MV-4-11 (cell line): ENCODE data around the gene AP3M1.
A peak's percentile ranks its signal among the peaks of the same experiment; 100 is the strongest.

Experiments used
- DNase-seq: peaks from one replicate; lab custom pipeline; 2025; lab: John Stamatoyannopoulos, UW

AP3M1 gene

GRCh38 chr10:74114041-74114448 is 36.6 kb downstream of the AP3M1 start:
- no peak for DNase-seq

GRCh38 chr10:74113546-74113945 is 37.1 kb downstream of the AP3M1 start:
- no peak for DNase-seq

GRCh38 chr10:74111799-74112198 is 38.8 kb downstream of the AP3M1 start:
- DNase-seq: no peak

- DNase-seq: no peak
Measured at GRCh38 chr10:74110120-74110519, 40.5 kb downstream of the AP3M1 start.

- no peak for DNase-seq
Measured at GRCh38 chr10:74109452-74109851, 41.2 kb downstream of the AP3M1 start.

GRCh38 chr10:74107391-74107790 is 43.2 kb downstream of the AP3M1 start:
- no peak for DNase-seq

GRCh38 chr10:74104996-74105395 is 45.6 kb downstream of the AP3M1 start:
- DNase-seq: no peak

GRCh38 chr10:74104480-74104879 is 46.1 kb downstream of the AP3M1 start:
- DNase-seq: no peak

- DNase-seq: peak; percentile 32
Measured at GRCh38 chr10:74103560-74104258, 46.9 kb downstream of the AP3M1 start.

- DNase-seq: no peak
Measured at GRCh38 chr10:74099836-74100235, 50.8 kb downstream of the AP3M1 start.

GRCh38 chr10:74099420-74099819 is 51.2 kb downstream of the AP3M1 start:
- no peak for DNase-seq

GRCh38 chr10:74097776-74098175 is 52.9 kb downstream of the AP3M1 start:
- DNase-seq: no peak

GRCh38 chr10:74096777-74097176 is 53.9 kb downstream of the AP3M1 start:
- peak; percentile 20 for DNase-seq

GRCh38 chr10:74094231-74094630 is 56.4 kb downstream of the AP3M1 start:
- no peak for DNase-seq

- DNase-seq: no peak
Measured at GRCh38 chr10:74093530-74094164, 57.0 kb downstream of the AP3M1 start.

GRCh38 chr10:74092372-74092771 is 58.3 kb downstream of the AP3M1 start:
- DNase-seq: no peak

GRCh38 chr10:74088722-74089121 is 61.9 kb downstream of the AP3M1 start:
- DNase-seq: no peak

GRCh38 chr10:74086317-74086716 is 64.3 kb downstream of the AP3M1 start:
- DNase-seq: no peak

GRCh38 chr10:74084955-74085354 is 65.7 kb downstream of the AP3M1 start:
- no peak for DNase-seq

- DNase-seq: no peak
Measured at GRCh38 chr10:74083304-74083703, 67.3 kb downstream of the AP3M1 start.

GRCh38 chr10:74081941-74082718 is 68.5 kb downstream of the AP3M1 start:
- no peak for DNase-seq

- DNase-seq: peak; percentile 53
Measured at GRCh38 chr10:74081192-74081803, 69.3 kb downstream of the AP3M1 start.
